Superior temporal gyrus (tissue), 1 donor: ENCODE results near the gene UQCRC1.

Experiments used
- DNase-seq: peaks from one replicate; pipeline ENCODE4 v3.0.0-alpha.2; 2016; ENCODE audit errors: extremely low spot score

Gene UQCRC1

GRCh38 chr3:48599077-48599501 lies 10.4 kb downstream of the UQCRC1 start:
- no peak for DNase-seq

- DNase-seq: no peak
Observed at GRCh38 chr3:48598323-48599076, 10.9 kb downstream of the UQCRC1 start.

- DNase-seq: no peak
Observed at GRCh38 chr3:48597408-48597800, 12.0 kb downstream of the UQCRC1 start.

GRCh38 chr3:48596676-48597407 lies 12.6 kb downstream of the UQCRC1 start:
- no peak for DNase-seq

GRCh38 chr3:48596157-48596556 lies 13.3 kb downstream of the UQCRC1 start:
- DNase-seq: no peak

GRCh38 chr3:48595526-48596121 lies 13.8 kb downstream of the UQCRC1 start:
- DNase-seq: no peak

- DNase-seq: no peak
Observed at GRCh38 chr3:48595075-48595525, 14.3 kb downstream of the UQCRC1 start, which contains the start of gene COL7A1. Gene COL7A1 (minus strand): TSS chr3:48595329. CDS start chr3:48595159, 170 bp downstream.

- no peak for DNase-seq
Observed at GRCh38 chr3:48594417-48595049, 14.9 kb downstream of the UQCRC1 start.

GRCh38 chr3:48593337-48593736 lies 16.1 kb downstream of the UQCRC1 start:
- DNase-seq: no peak

GRCh38 chr3:48592519-48593087 lies 16.8 kb downstream of the UQCRC1 start:
- DNase-seq: no peak

- DNase-seq: no peak
Observed at GRCh38 chr3:48591886-48592518, 17.4 kb downstream of the UQCRC1 start.

- DNase-seq: no peak
Observed at GRCh38 chr3:48591436-48591835, 18.0 kb downstream of the UQCRC1 start.

GRCh38 chr3:48588230-48588629 lies 21.2 kb downstream of the UQCRC1 start:
- DNase-seq: no peak

- DNase-seq: no peak
Observed at GRCh38 chr3:48587686-48588085, 21.8 kb downstream of the UQCRC1 start.

GRCh38 chr3:48585411-48585810 lies 24.0 kb downstream of the UQCRC1 start:
- no peak for DNase-seq

- no peak for DNase-seq
Observed at GRCh38 chr3:48584836-48585235, 24.6 kb downstream of the UQCRC1 start.

- DNase-seq: no peak
Observed at GRCh38 chr3:48581621-48582481, 27.6 kb downstream of the UQCRC1 start.

GRCh38 chr3:48576647-48577046 lies 32.8 kb downstream of the UQCRC1 start:
- DNase-seq: no peak

GRCh38 chr3:48575366-48575765 lies 34.1 kb downstream of the UQCRC1 start:
- no peak for DNase-seq

- DNase-seq: no peak
Observed at GRCh38 chr3:48573973-48574585, 35.4 kb downstream of the UQCRC1 start.
